ENCODE measurements around the gene RPL36. TPM values are rescaled to one million over a fixed set of nuclear protein-coding genes. Genes with fewer than 3 reads are reported as not detected.

The RPL36 gene
- total RNA-seq, 1 experiment from 2014 or later = 951 TPM

- H3K27me3 ChIP-seq (replicated peaks; ENCODE audit: control insufficient read depth, insufficient read depth, low read length) = no peaks in the 10 kb centered on the region
- TF ChIP-seq, protein P1, sequence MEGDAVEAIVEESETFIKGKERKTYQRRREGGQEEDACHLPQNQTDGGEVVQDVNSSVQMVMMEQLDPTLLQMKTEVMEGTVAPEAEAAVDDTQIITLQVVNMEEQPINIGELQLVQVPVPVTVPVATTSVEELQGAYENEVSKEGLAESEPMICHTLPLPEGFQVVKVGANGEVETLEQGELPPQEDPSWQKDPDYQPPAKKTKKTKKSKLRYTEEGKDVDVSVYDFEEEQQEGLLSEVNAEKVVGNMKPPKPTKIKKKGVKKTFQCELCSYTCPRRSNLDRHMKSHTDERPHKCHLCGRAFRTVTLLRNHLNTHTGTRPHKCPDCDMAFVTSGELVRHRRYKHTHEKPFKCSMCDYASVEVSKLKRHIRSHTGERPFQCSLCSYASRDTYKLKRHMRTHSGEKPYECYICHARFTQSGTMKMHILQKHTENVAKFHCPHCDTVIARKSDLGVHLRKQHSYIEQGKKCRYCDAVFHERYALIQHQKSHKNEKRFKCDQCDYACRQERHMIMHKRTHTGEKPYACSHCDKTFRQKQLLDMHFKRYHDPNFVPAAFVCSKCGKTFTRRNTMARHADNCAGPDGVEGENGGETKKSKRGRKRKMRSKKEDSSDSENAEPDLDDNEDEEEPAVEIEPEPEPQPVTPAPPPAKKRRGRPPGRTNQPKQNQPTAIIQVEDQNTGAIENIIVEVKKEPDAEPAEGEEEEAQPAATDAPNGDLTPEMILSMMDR (IDR thresholded peaks at IDR 0.05; ENCODE audit: insufficient read depth in 1 of 2, low read depth in 1 of 2, low read length in 1 of 2, severe bottlenecking in 1 of 2, unreplicated experiment in 1 of 2) = no peak
- no peak for DNase-seq
- H3K27ac Mint-ChIP-seq (ENCODE audit: unreplicated experiment) = peak overlapping the region; percentile 79
- H3K36me3 ChIP-seq (ENCODE audit: control insufficient read depth, insufficient read depth, low read length) = peaks cover 9% of the 10 kb centered on the region
- no TSS peak for BruUV-seq (replicated peaks)
- H3K4me3 ChIP-seq (ENCODE audit: low read depth, low read length) = peak overlapping the region; percentile 90
- H3K4me1 Mint-ChIP-seq (ENCODE audit: low read depth, unreplicated experiment) = no peaks in the 10 kb centered on the region
- no peaks in the 10 kb centered on the region for H3K27me3 Mint-ChIP-seq (ENCODE audit: insufficient read depth, unreplicated experiment)
- ChIA-PET CTCF (no interaction called here), POLR2A (interaction anchor here (0.7 to 1.4 kb wide), 2 partner anchors 27 to 222 kb away, joined by 3 to 5 read pairs; no protein-coding TSS in a partner anchor)
- H3K9me3 Mint-ChIP-seq (ENCODE audit: unreplicated experiment) = no peaks in the 10 kb centered on the region
- intact Hi-C loops (cut with micrococcal nuclease; ENCODE audit: unreplicated experiment) = no loop called here
- H3K4me1 ChIP-seq = no peaks in the 10 kb centered on the region
- H3K9me3 ChIP-seq = no peaks in the 10 kb centered on the region
- H3K36me3 Mint-ChIP-seq (ENCODE audit: insufficient read depth, unreplicated experiment) = peaks cover 75% of the 10 kb centered on the region
- peak overlapping the region; percentile 99 for H3K4me3 Mint-ChIP-seq (ENCODE audit: unreplicated experiment)
Observed at GRCh38 chr19:5691822-5692722, 2.0 kb downstream of the RPL36 start.

DNA sequence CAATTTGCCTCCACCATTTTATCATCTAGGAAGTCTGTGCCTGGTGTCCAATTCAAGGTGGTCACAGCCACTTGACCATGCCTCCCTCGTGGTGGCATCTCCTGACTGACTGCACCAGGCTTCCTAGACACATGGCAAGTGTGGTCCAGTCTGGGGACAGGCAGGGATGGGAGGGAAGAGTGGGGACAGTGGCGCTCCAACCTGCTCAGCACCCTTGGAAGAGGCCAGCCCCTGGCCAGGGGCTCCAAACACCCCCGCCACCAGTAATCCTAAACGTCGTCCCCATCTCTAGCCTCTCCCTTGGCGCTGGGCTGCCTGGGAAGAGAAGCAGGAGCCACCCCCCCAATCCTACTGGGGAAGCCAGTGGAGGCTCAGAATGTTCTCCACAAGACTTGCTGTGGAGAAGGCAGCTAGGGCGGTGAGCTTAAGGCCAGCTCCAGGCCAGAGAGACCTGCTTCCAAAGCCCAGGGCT is 2.7 kb downstream of the RPL36 start:
- POLR2A ChIA-PET = no interaction called here
- no peaks in the 10 kb centered on the region for H3K9me3 Mint-ChIP-seq (ENCODE audit: unreplicated experiment)
- Histone ChIP-seq H3K36me3 (ENCODE audit: control insufficient read depth, insufficient read depth, low read length) (peaks cover 9% of the 10 kb centered on the region), H3K4me3 (ENCODE audit: low read depth, low read length) (no peak overlapping the region), H3K4me1 (no peaks in the 10 kb centered on the region), H3K27me3 (replicated peaks; ENCODE audit: control insufficient read depth, insufficient read depth, low read length) (no peaks in the 10 kb centered on the region), H3K9me3 (no peaks in the 10 kb centered on the region)
- no peaks in the 10 kb centered on the region for H3K27me3 Mint-ChIP-seq (ENCODE audit: insufficient read depth, unreplicated experiment)
- no peak for DNase-seq
- peak overlapping the region; percentile 79 for H3K27ac Mint-ChIP-seq (ENCODE audit: unreplicated experiment)
- CTCF ChIA-PET = no interaction called here
- no TSS peak for BruUV-seq (replicated peaks)
- TF ChIP-seq, protein P1 (IDR thresholded peaks at IDR 0.05; ENCODE audit: insufficient read depth in 1 of 2, low read depth in 1 of 2, low read length in 1 of 2, severe bottlenecking in 1 of 2, unreplicated experiment in 1 of 2) = no peak
- intact Hi-C loops (cut with micrococcal nuclease; ENCODE audit: unreplicated experiment) = no loop called here
- H3K4me3 Mint-ChIP-seq (ENCODE audit: unreplicated experiment) = peak overlapping the region; percentile 99
- H3K36me3 Mint-ChIP-seq (ENCODE audit: insufficient read depth, unreplicated experiment) = peaks cover 82% of the 10 kb centered on the region
- no peaks in the 10 kb centered on the region for H3K4me1 Mint-ChIP-seq (ENCODE audit: low read depth, unreplicated experiment)

DNA sequence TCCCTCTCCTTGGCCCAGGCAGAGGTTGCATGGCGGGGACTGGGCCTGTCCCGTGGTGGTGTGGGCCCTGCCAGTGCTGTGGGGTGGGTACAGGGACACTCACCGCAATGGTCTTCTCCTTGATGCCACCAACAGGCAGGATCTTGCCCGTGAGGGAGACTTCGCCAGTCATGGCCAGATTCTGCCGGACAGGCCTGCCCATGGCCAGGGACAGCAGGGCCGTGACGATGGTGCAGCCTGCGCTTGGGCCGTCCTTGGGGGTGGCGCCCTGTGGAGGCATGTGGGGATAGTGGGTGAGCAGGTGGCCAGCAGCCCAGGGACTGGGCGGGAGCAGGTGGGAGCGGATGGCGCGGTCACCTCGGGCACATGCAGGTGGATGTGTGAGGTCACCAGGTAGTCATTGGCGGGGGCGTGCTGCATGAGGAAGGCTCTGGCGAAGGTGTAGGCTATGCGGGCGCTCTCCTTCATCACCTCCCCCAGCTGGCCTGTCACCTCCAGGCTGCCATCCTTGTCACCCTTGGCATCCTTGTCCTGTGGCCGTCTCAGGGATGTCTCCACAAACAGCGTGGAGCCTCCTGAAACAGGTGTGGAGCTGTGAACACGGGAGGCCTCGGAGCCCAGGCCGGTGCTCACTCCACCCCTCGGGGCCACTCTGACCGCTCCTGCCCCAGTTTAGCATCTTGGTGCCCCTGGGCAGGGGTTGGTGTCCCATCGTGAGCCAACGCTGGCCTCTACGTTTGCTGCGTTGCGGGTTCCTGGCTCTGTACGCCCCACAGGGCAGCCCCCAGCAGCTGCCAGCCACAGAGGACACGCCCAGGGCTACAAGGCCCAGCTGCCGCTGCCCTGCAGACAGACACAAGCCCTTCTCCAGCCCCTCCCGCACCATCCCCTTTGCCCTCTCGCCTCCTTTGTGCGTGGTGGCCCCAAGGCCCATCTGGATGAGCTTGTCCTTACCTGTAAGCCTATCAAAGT is 3.4 kb downstream of the RPL36 start:
- intact Hi-C loops (cut with micrococcal nuclease; ENCODE audit: unreplicated experiment) = no loop called here
- ChIA-PET CTCF (no interaction called here), POLR2A (no interaction called here)
- DNase-seq = no peak
- H3K27me3 Mint-ChIP-seq (ENCODE audit: insufficient read depth, unreplicated experiment) = no peaks in the 10 kb centered on the region
- H3K36me3 Mint-ChIP-seq (ENCODE audit: insufficient read depth, unreplicated experiment) = peaks cover 89% of the 10 kb centered on the region
- H3K27me3 ChIP-seq (replicated peaks; ENCODE audit: control insufficient read depth, insufficient read depth, low read length) = no peaks in the 10 kb centered on the region
- H3K9me3 Mint-ChIP-seq (ENCODE audit: unreplicated experiment) = no peaks in the 10 kb centered on the region
- no peaks in the 10 kb centered on the region for H3K4me1 Mint-ChIP-seq (ENCODE audit: low read depth, unreplicated experiment)
- peak overlapping the region; percentile 45 for H3K27ac Mint-ChIP-seq (ENCODE audit: unreplicated experiment)
- peaks cover 9% of the 10 kb centered on the region for H3K36me3 ChIP-seq (ENCODE audit: control insufficient read depth, insufficient read depth, low read length)
- H3K4me3 Mint-ChIP-seq (ENCODE audit: unreplicated experiment) = peak overlapping the region; percentile 99
- TF ChIP-seq, protein P1 (IDR thresholded peaks at IDR 0.05; ENCODE audit: insufficient read depth in 1 of 2, low read depth in 1 of 2, low read length in 1 of 2, severe bottlenecking in 1 of 2, unreplicated experiment in 1 of 2) = no peak
- BruUV-seq (replicated peaks) = no TSS peak
- H3K4me3 ChIP-seq (ENCODE audit: low read depth, low read length) = no peak overlapping the region
- H3K4me1 ChIP-seq = no peaks in the 10 kb centered on the region
- no peaks in the 10 kb centered on the region for H3K9me3 ChIP-seq

All from Caco-2 (cell line).